GM19099 (cell line): Measurements from ENCODE around the gene ITIH2.

ENCODE experiments used
- POLR2A ChIP-seq: IDR thresholded peaks from 3 replicates; pipeline ENCODE4 v1.6.1; 2011; ENCODE audit warnings: low read depth; ENCODE audit not compliant: insufficient read length; ENCODE audit errors: extremely low read depth

The ITIH2 gene

GRCh38 chr10:7720478-7720877 lies 17.4 kb downstream of the ITIH2 start:
- TF ChIP-seq POLR2A, result no peak

GRCh38 chr10:7722927-7723529 lies 19.9 kb downstream of the ITIH2 start:
- TF ChIP-seq POLR2A, result no peak

GRCh38 chr10:7734821-7735220 lies 31.7 kb downstream of the ITIH2 start:
- TF ChIP-seq POLR2A, result no peak

GRCh38 chr10:7738536-7739407 lies 35.7 kb downstream of the ITIH2 start:
- TF ChIP-seq POLR2A, result no peak

GRCh38 chr10:7744307-7744706 lies 41.2 kb downstream of the ITIH2 start:
- no peak for TF ChIP-seq POLR2A

GRCh38 chr10:7750222-7750621 lies 47.1 kb downstream of the ITIH2 start:
- TF ChIP-seq POLR2A, result no peak

GRCh38 chr10:7752251-7752650 lies 49.1 kb downstream of the ITIH2 start:
- TF ChIP-seq POLR2A, result no peak

GRCh38 chr10:7755103-7755502 lies 52.0 kb downstream of the ITIH2 start:
- TF ChIP-seq POLR2A, result no peak

GRCh38 chr10:7756360-7756992 lies 53.4 kb downstream of the ITIH2 start:
- TF ChIP-seq POLR2A, result no peak

- TF ChIP-seq POLR2A, result no peak
These were observed 60.8 kb downstream of the ITIH2 start for GRCh38 chr10:7763929-7764328.

- no peak for TF ChIP-seq POLR2A
These were observed 63.1 kb downstream of the ITIH2 start for GRCh38 chr10:7766241-7766640.

GRCh38 chr10:7767209-7767608 lies 64.1 kb downstream of the ITIH2 start:
- TF ChIP-seq POLR2A, result no peak

GRCh38 chr10:7768417-7768816 lies 65.3 kb downstream of the ITIH2 start:
- TF ChIP-seq POLR2A, result no peak

GRCh38 chr10:7773845-7774801 lies 71.0 kb downstream of the ITIH2 start:
- no peak for TF ChIP-seq POLR2A

- no peak for TF ChIP-seq POLR2A
These were observed 73.7 kb downstream of the ITIH2 start for GRCh38 chr10:7776777-7777176.
